ENCODE data around the gene DNAJC12.
A peak's percentile ranks its signal among the peaks of the same experiment; 100 is the strongest.
"Not testable (repeated sequence)": the region's sequence is repeated elsewhere in the genome, so short reads cannot be mapped to it uniquely, and the experiment has no call there.

Gene DNAJC12

DNA sequence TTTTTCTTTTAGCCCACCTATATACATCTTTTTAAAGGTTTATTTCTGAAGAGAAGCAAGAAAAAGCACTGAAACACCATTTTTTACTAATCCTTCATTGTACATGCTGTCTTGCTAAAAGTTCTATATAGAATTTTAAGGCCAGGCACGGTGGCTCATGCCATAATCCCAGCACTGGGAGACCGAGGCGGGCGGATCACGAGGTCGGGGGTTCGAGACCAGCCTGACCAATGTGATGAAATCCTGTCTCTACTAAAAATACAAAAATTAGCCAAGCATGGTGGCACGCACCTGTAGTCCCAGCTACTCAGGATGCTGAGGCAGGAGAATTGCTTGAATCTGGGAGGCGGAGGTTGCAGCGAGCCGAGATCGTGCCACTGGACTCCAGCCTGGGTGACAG, 1.5 kb upstream of the DNAJC12 start:
- DNase-seq (ENCODE audit: low spot score), result not testable (repeated sequence)

DNA sequence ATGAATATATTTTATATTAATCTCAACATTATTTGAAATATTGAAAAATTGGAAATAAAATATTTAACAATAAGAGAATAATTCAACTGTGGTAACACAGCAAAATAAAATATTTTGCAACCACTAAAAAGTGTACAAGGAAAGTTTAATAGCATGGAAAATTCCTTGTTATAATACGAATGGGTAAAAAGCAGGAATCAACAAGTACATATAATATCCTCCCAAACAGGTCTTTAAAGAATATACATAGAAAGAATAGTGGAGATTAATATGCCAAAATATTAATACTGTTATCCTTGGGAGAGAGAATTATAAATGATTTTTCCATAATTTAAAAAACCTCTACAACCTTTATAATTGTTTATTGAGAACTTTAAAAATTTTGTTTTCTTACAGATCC, 1.0 kb downstream of the DNAJC12 start:
- DNase-seq (ENCODE audit: low spot score), result no peak

DNA sequence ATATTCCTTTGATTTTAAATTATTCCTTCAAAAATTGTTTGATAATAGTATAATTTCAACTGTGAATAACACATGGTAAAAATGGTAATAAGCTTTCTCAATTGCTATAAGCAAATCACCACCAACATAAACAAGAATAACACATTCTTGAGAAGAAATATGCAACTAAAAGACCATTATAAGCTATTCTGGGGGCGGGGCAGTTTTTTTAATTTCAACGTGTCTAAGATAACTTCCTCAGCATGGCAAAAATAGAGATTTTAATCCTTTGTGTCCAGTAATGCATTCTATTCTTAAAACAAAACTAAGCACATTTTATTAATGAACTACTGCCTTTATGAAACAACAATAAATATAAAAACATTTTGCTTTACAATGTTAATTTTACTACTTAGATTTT, 1.5 kb downstream of the DNAJC12 start:
- DNase-seq (ENCODE audit: low spot score), result no peak

GRCh38 chr10:67835541-67836394, 2.2 kb downstream of the DNAJC12 start:
- DNase-seq (ENCODE audit: low spot score), result not testable (repeated sequence)

DNA sequence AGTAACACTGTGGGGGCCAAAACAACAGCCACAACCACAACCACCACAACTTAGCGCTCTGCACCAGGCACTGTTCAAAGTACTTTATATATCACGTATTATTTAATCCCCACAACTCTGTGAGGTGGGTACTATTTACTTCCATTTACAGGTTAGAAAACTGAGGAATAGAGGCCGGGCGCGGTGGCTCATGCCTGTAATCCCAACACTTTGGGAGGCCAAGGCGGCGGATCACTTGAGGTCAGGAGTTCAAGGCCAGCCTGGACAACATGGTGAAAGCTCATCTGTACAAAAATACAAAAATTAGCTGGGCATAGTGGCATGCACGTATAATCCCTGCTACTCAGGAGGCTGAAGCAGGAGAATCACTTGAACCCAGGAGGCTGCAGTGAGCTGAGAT, 3.6 kb downstream of the DNAJC12 start:
- DNase-seq (ENCODE audit: low spot score), result no peak

GRCh38 chr10:67827811-67828210, 10.2 kb downstream of the DNAJC12 start:
- no peak for DNase-seq (ENCODE audit: low spot score)

GRCh38 chr10:67819768-67820204, 18.2 kb downstream of the DNAJC12 start:
- no peak for DNase-seq (ENCODE audit: low spot score)

GRCh38 chr10:67818323-67818722, 19.7 kb downstream of the DNAJC12 start:
- DNase-seq (ENCODE audit: low spot score), result peak; percentile 32

DNA sequence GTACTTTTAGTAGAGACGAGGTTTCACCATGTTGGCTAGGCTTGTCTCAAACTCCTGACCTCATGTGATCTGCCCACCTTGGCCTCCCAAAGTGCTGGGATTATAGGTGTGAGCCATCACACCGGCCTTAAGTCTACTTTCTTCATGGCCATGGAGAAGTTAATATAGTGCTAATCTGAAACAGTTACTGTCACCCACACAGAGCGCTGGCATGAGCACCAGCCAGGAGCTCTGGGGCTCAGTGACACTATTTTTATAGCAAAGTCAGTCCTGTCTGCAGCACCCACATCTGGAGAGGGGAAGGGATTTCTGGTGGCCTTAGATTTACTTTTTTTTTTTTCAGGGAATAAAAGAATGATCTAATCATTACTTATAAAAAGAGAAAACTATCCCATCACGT, 21.3 kb downstream of the DNAJC12 start:
- no peak for DNase-seq (ENCODE audit: low spot score)

- no peak for DNase-seq (ENCODE audit: low spot score)
Measured at GRCh38 chr10:67815571-67816059, 22.4 kb downstream of the DNAJC12 start.

- peak; percentile 33 for DNase-seq (ENCODE audit: low spot score)
Measured at GRCh38 chr10:67812007-67812406, 26.0 kb downstream of the DNAJC12 start.

- DNase-seq (ENCODE audit: low spot score), result no peak
Measured at GRCh38 chr10:67809107-67809506, 28.9 kb downstream of the DNAJC12 start.

GRCh38 chr10:67808704-67809103, 29.3 kb downstream of the DNAJC12 start:
- no peak for DNase-seq (ENCODE audit: low spot score)

GRCh38 chr10:67807855-67808456, 30.0 kb downstream of the DNAJC12 start:
- no peak for DNase-seq (ENCODE audit: low spot score)

DNA sequence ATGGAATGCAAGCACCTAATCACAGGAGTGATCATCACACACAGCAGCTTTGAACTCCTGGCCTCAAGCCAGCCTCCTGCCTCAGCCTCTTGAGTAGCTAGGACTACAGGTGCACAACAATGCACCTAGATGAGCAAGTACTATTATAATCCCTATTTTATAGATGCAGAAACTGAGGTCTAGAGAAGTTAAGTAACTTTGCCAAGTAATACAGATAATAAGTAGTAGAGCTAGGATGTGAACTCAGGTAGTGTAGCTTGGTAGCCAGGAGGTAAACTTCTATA, 33.7 kb downstream of the DNAJC12 start:
- no peak for DNase-seq (ENCODE audit: low spot score)

GRCh38 chr10:67803588-67804394, 34.2 kb downstream of the DNAJC12 start:
- DNase-seq (ENCODE audit: low spot score), result no peak

- DNase-seq (ENCODE audit: low spot score), result no peak
Measured at GRCh38 chr10:67802767-67803538, 35.0 kb downstream of the DNAJC12 start.

DNA sequence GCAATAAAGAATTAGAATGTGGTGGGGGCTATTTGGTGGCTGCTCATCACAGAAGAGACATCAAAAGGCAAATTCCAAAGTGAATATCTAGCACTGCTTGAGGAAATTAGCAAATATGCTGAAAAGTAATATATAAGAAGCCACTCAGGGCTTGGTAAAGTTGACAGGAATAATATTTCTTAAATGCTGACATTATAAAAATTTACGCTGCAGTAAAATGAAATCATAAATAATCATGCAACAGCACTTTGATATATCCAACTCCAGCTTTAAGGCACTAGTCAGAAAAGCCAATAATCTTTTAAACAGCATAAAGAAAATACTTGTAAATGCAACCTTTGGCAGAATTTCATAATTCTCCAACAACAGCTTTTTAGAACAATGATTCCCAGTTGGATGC, 36.9 kb downstream of the DNAJC12 start:
- no peak for DNase-seq (ENCODE audit: low spot score)

DNA sequence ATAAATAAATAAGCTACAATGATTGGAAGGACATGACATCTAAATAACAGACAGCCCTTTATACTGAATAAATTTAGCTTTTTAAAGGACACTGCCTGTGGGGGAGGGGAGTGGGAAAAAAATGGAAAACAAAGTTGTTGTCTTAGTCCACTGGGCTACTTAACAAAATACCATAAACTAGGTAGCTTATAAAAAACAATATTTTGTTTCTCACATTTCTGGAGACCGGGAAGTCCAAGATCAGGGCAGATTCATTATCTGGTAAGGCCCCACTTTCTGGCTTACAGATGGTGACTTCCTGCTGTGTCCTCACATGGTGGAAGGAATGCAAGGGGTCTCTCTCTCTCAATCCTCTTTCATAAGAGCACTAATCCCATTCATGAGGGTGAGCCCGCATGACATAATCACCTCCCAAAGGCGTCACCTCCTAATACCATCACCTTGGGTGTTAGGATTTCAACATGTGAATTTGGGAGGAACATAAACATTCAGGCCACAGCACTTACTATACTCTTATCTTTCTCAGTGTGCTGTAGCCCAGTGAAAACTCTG, 43.0 kb downstream of the DNAJC12 start:
- no peak for DNase-seq (ENCODE audit: low spot score)

GRCh38 chr10:67794256-67794655, 43.7 kb downstream of the DNAJC12 start:
- DNase-seq (ENCODE audit: low spot score), result no peak

GRCh38 chr10:67793313-67793712, 44.7 kb downstream of the DNAJC12 start:
- DNase-seq (ENCODE audit: low spot score), result no peak

GRCh38 chr10:67792653-67793052, 45.3 kb downstream of the DNAJC12 start:
- no peak for DNase-seq (ENCODE audit: low spot score)
